WI38 (cell line): ENCODE data around the gene SYT2.

Source experiments
- H3K4me3 ChIP-seq: 2 replicates; pipeline ENCODE4 v1.5.1; 2011; ENCODE audit warnings: low read depth, mild to moderate bottlenecking, control low read depth, low read length
- TF ChIP-seq, protein P1 (sequence below): IDR thresholded peaks from 2 replicates; pipeline ENCODE4 v1.5.1; 2012; ENCODE audit warnings: low read depth, mild to moderate bottlenecking, control low read depth, low read length

SYT2 gene

DNA sequence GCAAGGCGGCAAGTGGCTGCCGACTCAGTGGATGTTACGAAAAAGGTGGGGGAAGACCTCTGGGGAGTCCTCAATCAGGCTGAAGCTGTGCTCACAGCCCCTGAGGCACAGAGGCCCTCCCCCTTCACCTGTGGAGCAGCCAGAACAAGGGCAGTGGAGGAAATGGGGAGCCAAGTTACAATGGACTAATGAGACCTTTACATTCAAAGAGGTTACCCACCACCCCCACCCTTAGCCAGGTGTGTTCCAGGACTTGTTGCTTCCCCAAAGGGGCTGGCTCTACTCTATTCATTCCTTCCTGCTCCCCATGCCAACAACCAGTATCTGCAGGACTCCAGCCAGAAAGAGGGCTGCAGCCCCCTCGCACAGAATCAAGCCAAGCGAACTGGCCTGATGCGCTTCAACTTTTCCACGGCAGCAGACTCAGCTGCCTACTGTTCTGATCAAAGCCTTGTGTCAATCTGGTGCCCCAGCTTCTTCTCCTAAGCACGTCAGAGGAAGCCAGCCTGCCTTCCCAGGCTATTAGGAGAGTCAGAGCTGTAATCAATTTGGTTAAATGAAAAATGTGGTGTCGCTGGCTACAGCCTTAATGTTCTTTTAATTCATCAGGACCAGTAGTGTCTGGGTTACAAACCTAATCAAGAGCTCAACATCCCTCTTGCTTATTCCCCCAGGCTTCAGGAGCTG lies 1.8 kb upstream of the SYT2 start:
- TF ChIP-seq, protein P1, sequence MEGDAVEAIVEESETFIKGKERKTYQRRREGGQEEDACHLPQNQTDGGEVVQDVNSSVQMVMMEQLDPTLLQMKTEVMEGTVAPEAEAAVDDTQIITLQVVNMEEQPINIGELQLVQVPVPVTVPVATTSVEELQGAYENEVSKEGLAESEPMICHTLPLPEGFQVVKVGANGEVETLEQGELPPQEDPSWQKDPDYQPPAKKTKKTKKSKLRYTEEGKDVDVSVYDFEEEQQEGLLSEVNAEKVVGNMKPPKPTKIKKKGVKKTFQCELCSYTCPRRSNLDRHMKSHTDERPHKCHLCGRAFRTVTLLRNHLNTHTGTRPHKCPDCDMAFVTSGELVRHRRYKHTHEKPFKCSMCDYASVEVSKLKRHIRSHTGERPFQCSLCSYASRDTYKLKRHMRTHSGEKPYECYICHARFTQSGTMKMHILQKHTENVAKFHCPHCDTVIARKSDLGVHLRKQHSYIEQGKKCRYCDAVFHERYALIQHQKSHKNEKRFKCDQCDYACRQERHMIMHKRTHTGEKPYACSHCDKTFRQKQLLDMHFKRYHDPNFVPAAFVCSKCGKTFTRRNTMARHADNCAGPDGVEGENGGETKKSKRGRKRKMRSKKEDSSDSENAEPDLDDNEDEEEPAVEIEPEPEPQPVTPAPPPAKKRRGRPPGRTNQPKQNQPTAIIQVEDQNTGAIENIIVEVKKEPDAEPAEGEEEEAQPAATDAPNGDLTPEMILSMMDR = no peak
- H3K4me3 ChIP-seq = no peak overlapping the region

DNA sequence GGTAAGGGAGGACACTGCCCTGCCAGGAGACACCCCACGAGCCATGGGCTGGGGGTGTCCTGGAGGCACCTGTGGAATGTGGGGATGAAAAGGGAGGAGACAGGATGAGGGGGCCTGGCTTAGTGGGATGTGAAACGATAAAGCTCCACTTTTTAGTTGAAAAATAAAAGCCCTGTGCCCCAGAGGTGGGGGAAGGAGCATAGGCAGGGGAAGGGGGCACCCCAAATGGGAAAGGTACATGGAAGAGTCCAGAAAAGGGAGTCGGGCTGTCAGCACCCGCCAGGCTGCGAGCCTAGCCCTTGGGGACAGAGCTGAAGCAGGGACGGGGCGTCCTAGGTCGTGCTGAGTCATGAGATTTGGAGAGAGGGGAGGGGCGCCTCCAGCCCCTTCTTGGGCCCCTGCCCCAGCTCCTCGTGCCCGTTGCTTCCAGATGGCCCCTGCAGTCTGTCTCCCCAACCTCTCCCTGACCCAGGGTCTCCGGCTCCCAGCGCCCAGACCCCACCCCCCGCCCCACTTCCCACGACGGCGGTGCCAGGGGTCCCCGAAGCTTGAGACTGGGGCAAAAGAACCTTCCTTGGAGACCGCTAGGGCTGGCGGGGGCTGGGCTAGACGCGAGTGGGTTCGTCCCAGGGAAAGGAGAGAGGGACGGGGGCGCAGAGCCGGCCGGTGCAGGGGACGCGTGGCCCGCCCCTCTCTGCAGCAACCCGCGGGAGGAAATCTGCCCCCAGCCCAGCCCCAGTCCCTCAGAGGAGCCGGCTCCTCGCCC lies 795 bp downstream of the SYT2 start:
- TF ChIP-seq, protein P1 = no peak
- H3K4me3 ChIP-seq = no peak overlapping the region; the same call in 1 of the 2 replicates

DNA sequence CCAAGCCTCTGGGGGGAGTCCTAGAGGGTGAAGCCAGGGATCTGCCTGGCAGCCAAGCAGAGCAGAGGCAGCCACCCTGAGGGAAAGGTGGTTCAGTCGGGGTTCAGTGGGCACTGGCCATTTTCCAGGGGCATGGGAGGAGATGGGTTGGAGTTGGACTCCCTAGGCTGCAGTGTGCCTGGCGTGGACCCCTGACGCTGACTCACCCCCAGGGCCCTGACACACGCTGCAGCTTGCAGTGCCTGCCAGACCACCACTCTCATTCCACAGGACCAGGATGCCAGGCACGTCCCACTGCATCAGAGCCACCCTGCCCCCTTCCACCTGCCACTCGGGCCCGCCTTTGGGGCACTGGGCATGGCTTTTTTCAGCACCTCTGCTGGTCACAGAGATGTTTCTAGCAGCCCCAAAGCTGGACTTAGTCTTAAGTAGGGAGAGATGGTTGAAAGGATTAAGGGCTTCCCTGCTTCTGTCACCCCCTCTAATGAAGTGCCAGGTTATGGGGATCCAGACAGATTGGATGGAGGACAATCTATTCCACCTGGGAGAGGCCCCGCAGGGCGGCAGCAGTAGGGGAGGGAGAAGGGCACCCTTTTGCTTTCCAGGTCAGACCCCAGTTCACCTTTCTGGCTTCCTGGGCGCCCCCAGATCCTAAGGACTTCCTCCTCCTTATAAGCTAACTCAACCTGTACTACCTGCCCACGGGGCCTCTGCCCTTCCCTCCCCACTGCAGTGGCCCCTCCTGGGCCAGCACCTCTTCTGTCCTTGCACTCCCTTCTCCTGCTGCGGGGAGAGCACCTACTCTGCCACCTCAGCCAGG lies 1.6 kb downstream of the SYT2 start:
- no peak overlapping the region for H3K4me3 ChIP-seq
- TF ChIP-seq, protein P1 = no peak

DNA sequence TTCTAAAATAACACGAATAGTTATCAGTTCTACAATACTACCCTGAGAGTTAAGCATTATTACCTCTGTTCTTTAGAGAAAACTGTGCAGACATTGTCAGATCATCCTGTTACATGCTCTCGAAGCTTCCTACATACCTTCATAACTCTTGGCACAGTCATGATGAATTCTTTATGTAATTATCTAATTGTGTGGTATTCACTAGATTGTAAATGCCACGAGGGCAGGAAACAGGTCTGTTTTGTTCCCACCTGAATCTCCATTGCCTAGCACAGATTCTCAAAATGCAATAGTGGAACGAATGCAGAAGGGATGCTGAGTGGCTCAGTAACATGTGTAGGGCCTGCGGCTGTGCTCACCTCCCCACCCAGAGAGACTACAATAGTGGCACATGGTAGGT lies 3.4 kb downstream of the SYT2 start:
- no peak overlapping the region for H3K4me3 ChIP-seq
- TF ChIP-seq, protein P1 = no peak

DNA sequence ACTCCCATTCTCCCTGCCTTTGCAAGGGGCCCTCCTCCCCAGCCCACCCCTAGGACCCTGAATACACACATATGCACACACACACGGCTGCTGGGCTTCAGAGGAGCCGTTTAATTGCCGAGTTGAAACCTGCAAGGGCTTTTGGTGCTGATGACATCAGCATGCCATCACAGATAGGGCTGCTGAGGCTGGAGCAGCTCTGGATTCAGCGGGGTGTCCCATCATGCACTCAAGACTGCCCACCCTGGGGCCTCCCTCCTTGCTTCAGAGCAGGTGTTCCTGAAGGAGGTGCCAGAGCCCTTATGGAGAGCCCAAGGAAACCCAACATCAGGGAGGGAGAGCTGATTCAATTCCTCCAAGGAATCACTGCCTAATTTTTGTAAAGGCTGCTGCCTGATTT lies 5.7 kb downstream of the SYT2 start:
- TF ChIP-seq, protein P1 = no peak
- H3K4me3 ChIP-seq = no peak overlapping the region

DNA sequence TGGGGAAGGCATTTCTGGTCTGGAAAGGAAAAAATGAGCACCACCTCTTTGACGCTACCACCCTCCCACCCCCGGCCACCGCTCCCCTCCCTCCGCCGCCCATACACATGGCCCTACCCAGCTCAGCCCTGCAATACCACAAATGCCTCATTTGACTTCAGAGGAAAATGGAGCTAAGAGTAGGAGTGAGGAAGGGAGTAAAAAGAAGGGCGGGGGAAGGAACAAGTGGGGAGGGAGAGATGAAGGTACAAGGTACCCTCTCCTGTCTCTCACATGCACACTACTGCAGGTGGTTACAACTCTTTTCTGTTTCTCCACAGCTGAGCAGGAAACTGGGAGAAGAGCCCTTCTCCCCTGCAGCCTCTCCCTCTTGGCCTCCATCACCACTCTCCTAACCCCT lies 7.1 kb downstream of the SYT2 start:
- no peak overlapping the region for H3K4me3 ChIP-seq
- TF ChIP-seq, protein P1 = no peak
